Raji (cell line): ENCODE data around the gene HSPA1A.

Experiments
- POLR2A ChIP-seq: IDR thresholded peaks from 2 replicates; pipeline ENCODE4 v1.6.1; 2011; ENCODE audit warnings: low read depth, low read length, control low read depth; ENCODE audit not compliant: insufficient read depth

The HSPA1A gene

GRCh38 chr6:31794866-31795615 lies 20.3 kb upstream of the HSPA1A start:
- no peak for TF ChIP-seq POLR2A

DNA sequence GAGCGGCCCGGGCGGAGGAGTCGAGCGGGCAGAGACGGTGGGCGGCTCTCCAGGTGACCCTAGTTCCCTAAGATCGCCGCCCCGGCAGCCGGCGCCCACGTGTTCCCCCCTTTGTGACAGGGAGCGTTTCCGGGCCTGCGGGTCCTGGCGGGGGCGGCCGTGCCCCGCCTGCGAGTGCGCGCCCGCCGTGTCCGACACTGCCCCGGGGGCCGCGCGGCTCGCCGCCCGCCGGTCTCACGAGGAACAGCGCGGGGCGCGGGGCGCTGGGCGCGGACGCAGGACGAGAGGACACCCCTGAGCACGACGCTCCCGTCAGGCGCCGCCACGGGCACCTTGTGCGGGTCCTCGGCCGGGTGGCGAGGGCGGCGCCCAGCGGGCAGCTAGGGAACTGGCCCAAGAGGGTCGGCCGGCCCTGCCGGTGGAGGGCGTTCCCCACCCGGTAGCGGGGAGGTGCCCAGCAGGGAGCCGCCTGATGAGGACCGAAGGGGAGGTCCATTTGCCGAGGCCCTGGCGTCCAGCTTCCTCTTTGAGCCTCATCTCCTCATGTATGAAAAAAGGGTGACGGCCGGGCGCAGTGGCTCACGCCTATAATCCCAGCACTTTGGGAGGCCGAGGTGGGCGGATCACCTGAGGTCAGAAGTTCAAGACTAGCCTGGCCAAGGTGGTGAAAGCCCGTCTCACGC lies 19.6 kb upstream of the HSPA1A start, which contains the start of gene VARS1:
TSS of gene VARS1 (minus strand) at position 137 of the 683 bp plus-strand sequence. CDS start 535 bp downstream, outside the sequence.
- TF ChIP-seq POLR2A, result peak; percentile 61

DNA sequence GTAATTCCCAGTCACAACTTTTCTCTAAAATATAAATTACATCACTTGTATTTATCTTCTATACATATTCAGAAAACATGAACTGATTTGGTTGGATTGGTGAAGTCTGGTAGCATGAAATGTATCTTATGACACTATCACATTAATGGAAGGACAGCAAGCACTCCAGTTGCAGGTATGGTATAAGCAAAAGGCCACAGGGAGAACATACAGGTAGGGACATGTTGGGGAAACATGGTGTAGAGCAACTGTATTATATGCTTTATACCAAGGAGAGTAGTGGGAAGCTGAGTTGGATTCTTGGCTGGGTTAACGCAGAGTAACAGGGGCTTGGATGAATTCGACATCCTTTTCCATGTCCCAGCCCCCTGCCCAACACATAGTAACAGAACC lies 18.4 kb upstream of the HSPA1A start:
- TF ChIP-seq POLR2A, result no peak

DNA sequence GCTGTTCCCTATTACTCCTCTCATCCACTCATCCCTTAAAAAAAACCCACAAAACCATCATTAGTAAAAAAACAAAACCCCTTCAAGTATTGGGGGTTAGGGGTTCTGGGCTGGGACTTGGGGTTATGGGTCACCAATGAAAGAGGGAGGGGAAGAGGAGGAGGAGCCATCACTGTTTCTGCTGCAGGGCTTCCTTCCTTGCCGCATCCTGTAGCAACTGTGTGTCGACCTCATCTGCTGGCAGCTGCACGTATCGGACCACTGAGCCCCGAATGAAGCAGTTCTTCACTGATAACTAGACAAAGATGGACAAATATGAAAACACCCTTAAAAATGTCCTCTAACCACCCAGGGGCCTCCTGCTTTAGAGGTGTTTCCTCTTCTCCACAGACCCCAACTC lies 17.8 kb upstream of the HSPA1A start:
- TF ChIP-seq POLR2A, result no peak

- no peak for TF ChIP-seq POLR2A
Observed at GRCh38 chr6:31799781-31800180, 15.6 kb upstream of the HSPA1A start.

DNA sequence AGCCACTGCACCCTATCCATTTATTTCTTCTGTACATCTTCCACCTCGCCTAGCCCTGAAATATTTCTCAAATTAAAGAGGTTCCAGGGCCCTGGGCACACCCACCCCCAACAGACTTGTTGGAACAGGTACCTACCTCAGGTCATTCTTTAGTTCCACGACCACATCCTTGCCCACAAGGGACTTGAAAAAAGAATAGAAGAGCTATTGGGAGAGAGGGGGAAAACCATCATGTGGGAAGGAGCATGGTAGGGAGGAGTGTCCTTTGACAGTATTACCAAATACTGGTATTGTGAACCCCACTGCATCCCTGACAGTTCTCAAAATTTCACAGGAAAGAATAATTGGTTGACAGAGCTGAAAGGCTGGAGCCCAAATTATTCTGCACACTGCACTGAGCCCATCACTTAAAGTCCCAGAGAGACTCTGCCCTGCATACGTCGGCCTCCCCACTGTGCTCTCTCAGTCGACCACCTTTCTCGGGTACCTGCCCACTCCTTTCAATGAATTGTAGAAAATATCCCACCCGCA lies 9.3 kb upstream of the HSPA1A start:
- TF ChIP-seq POLR2A, result no peak

GRCh38 chr6:31806470-31807272 lies 8.7 kb upstream of the HSPA1A start, which contains the start of gene LSM2:
LSM2 (minus strand) TSS chr6:31806966; CDS start chr6:31806757, 209 bp downstream.
- peak; percentile 93 for TF ChIP-seq POLR2A

DNA sequence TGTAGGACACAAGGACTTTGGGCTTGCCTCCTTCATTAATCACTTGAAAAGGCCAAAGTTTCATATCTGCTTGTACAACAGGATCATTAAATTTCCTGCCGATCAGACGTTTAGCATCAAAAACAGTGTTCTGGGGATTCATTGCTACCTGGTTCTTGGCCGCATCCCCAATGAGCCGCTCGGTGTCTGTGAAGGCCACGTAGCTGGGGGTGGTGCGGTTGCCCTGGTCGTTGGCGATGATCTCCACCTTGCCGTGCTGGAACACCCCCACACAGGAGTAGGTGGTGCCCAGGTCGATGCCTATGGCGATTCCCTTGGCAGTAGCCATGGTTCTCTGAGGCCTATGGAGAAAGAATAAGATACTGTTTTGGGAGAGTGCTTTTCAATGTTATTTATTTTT lies 3.7 kb upstream of the HSPA1A start:
- no peak for TF ChIP-seq POLR2A

DNA sequence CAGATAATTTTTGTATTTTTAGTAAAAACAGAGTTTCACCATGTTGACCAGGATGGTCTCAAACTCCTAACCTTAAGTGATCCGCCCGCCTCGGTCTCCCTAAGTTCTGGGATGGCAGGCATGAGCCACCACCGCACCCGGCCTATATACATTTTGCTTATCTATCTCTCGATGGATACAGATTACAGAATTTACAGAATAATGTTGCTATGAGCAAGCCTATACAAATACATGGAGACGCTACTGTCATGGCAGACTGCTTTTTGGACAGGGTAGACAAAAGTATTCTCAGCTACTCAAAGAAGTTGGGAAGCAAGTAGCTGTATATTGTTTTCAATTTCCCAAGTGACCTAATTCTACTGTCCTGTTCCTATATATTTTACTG lies 1.9 kb upstream of the HSPA1A start:
- no peak for TF ChIP-seq POLR2A

DNA sequence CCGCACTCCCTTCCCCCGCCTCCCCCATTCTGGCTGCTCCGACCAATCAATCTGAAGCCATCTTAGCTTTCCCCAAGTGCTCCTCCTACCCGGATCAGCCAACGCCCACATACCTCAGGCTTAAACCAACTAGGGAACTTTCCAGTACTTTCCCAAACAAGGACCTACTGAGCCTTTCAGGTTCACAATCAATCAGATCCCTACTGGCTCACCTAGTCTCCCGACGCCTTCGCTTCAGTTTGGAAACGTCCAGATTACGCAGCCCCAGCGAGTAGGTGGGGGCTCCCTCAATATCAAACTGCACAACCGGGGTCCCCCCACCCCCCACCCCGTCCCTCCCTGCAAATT lies 692 bp upstream of the HSPA1A start:
- no peak for TF ChIP-seq POLR2A

GRCh38 chr6:31819871-31820299 lies 4.5 kb downstream of the HSPA1A start:
- no peak for TF ChIP-seq POLR2A

- peak; percentile 71 for TF ChIP-seq POLR2A
Observed at GRCh38 chr6:31821301-31822035, 6.1 kb downstream of the HSPA1A start.

- TF ChIP-seq POLR2A, result peak; percentile 43; the same call in 1 of the 2 replicates
Observed at GRCh38 chr6:31822036-31822821, 6.9 kb downstream of the HSPA1A start.

GRCh38 chr6:31825553-31825952 lies 10.2 kb downstream of the HSPA1A start:
- TF ChIP-seq POLR2A, result no peak
